Vagina (tissue), 2 donors: ENCODE data around the gene SLC8A2.

Source experiments
- CTCF ChIP-seq, 3 experiments: fragments of 450-650 bp in 2 of 3; fragments of 200-600 bp in 1 of 3; sonication (generic) in 1 of 3; IDR thresholded peaks; one replicate each; pipeline ENCODE4 v1.5.1; 2017 to 2019; ENCODE audit warnings: antibody characterized with exemption in 3 of 3, mild to moderate bottlenecking in 2 of 3, moderate library complexity in 2 of 3
- POLR2A ChIP-seq, 2 donors: fragments of 450-650 bp; IDR thresholded peaks; one replicate each; pipeline ENCODE4 v1.6.1; 2017; ENCODE audit warnings: antibody characterized with exemption in 2 of 2, mild to moderate bottlenecking in 2 of 2, moderate library complexity in 2 of 2

GRCh38 chr19:47490847-47491246 lies 19.2 kb upstream of the SLC8A2 start:
- TF ChIP-seq CTCF (IDR thresholded peaks at IDR 0.05) (no peak), POLR2A (IDR thresholded peaks at IDR 0.05) (no peak)
